NCI-H1048 (cell line): Measurements from ENCODE around the gene DUSP8.

Experiments used
- DNase-seq: peaks from one replicate; lab custom pipeline; 2025; lab: John Stamatoyannopoulos, UW

The DUSP8 gene

DNA sequence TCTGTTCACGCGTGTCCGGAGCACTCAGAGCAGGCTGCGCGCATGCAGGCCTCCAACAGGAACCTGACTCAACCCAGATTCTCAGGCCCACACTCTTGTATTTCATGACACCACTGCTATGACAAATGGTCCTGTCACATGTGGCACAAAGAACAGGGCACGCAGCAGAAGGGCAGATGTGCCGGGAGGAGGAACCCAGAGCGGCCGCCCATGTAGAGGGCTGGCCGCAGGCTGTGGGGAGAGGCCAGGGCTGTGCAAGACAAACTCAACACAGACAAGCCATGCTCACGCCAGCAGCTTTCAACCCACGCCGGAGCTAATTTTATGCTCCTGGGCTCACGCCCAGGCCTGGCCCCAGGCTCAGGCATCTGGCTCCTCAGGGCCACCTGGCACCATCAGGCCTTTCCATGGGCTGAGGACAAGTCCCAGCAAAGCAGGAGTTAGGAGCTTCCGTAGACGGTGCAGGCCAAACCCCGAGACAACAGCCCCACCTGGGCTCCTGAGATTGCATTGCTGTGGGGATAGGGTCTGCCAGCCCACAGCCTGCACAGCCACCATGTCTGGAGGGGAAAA lies 40.0 kb downstream of the DUSP8 start:
- no peak for DNase-seq

DNA sequence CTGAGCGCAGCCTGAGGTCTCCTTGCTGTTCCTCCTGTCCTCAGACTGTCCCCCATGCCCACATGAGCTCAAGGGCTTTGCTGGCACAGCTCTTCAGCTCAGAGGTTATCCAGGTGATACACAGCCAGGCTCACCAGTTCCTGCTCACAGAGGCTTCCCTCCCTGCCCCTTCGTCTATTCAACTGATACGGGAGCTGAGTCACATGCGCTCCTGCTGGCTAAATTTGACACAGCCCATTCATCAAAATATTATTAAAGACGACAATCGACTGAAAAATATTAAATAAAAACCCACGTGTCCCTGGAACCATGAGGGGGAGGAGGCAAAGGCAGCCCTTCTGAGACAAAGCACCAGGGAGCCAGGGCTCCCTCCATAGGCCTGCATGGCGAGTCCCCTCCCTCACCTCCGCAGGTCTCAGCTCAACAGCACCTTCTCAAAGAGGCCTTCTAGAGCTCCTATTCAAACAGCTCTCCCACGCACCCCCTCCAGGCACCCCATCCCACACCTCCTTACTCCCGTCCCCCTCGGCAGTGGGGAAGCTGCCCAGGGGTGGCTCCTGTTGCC lies 40.5 kb downstream of the DUSP8 start:
- no peak for DNase-seq

DNA sequence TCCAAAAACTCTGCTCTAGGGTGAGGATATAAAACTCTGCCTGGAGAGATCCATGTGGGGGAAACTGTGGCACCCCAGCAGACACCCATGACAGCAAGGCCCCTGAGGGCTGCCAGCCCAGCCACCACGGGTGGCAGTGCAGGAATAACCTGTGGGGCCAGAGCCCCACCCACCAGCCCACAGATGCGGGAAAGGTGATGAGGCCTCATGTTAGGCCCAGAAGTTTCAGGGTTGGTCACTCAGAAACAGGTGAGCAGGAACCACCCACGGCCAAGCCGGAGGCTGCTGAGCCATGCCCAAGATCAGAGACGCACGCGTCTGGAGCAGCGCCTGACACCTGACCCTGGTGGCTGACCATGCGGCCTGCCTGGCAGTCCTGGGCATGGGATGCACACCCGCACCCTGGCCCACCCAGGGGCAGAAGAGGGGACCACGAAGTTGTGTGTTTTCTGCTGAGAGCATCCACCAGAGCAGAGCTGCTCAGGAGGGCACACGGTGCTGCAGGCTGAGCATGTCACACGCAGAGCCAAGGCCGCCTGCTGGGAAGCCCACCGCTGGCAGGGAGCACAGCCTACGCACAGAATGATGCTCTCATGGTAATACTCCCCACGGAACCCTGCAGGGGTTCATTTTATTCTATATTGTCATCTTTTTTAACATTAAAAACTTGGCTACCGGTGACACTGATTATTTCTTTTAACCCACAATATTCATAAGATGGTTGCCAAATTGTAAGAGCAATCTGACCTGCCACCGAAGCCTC lies 41.2 kb downstream of the DUSP8 start:
- no peak for DNase-seq

DNA sequence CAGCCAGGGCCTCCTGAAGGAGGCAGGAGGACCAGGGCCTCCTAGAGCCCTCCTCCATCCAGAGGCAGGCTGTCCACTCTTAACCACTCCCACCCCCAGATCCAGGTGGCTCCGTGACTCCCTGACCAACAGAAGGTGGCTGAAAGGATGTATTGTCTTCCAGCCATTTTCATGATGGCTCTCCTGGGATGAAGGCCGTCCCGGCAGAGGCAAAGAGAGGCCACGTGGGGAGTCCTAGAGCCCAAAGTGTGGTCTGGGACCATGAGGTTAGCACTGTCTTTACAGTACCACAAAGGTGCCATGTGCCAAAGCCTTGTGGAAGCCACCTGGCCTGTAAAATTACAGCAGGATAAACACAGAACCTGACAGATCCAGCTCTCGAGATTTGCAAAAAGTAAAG lies 42.3 kb downstream of the DUSP8 start:
- DNase-seq = no peak

DNA sequence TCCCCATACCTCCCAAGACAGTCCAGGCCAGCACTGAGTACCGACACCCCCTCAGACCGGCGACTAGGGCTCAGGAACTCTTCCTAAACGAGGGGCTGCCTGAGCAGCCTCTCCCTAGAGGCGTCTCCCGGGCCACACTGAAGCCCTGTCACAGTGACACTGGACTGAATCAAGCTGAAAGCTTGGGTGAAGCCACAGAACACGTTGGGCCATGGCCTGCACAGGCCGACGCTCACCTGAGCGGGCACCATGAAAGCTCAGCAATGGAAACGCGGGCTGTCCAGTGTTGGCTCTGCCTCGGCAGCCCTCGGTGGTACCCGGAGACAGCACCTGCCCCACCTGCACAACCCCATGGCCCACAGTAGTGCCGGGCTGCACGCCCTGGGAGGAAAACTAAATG lies 42.8 kb downstream of the DUSP8 start:
- DNase-seq = no peak

DNA sequence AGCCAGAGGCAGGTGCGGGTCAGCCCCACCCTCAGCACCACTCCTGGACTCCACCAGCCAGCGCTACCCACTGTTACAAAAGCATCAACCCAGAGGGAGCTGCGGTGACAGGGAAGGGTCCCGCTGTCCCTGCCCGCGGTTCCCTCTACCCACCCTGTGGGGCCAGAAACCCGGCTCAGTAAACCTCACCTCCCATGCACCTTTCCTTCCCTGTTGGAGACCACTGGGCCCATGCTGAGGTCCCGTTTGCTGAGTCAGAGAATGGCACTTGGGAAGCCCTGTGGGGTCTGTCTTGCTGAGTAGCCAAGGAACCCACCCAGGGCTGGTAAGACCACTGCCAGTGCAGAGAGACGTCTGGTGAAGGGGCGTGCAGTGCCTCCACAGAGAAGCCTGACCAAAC lies 43.4 kb downstream of the DUSP8 start:
- no peak for DNase-seq

DNA sequence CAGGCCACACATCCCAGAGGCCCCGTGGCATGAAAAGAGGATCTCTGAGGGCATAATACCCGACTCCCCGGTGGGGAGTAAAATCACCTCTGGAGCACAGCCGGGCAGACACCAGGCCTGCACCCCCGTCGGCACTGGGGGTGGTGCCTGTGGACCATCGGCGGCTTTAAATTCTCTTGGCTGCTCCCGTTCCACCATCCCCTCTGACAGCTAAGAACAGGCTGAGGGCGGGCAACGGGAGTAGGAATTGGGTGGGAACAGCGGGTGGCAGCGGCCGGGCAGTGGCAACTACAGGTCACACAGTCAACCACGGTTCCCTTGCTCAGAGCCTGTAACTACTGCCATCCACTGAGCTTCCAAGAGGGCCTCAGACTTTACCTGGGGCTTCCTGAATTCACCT lies 45.3 kb downstream of the DUSP8 start:
- no peak for DNase-seq

DNA sequence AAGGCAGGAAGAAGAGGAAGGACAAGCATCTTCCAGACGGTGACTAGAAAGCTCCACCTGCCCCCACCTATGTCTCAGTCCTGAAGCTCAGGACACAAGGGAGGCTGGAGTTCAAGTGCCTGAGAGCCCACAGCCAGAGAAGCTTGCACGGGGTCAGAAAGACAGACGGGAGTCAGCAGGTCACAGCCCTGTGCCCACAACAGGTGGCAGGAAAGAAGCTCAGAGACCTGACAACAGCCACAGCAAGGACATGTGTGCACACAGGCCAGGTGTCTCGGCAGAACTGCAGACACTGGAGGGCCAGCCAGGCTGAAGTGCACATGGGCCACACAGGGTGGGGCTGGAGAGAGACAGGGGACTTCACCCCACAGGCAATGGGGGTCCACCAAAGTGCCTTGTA lies 48.3 kb downstream of the DUSP8 start:
- no peak for DNase-seq

DNA sequence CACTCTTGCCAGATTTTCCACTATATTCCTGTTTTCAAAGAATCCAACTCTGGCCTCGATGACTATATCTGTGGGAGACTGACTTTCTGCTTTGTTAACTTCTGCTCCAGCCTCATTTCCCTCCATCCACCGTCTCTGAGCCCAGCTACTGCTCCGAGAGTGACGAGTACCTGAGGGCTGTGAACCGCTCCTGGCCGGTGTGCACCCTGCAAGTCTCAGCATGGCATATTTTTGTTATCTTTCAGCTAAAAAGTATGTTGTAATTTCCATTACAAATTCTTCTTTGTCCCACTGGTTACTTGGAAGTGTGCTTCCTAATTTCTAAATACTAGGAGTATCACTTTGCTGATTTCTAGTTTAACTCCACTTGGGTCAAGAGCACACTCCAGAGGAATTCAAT lies 49.0 kb downstream of the DUSP8 start:
- DNase-seq = no peak

DNA sequence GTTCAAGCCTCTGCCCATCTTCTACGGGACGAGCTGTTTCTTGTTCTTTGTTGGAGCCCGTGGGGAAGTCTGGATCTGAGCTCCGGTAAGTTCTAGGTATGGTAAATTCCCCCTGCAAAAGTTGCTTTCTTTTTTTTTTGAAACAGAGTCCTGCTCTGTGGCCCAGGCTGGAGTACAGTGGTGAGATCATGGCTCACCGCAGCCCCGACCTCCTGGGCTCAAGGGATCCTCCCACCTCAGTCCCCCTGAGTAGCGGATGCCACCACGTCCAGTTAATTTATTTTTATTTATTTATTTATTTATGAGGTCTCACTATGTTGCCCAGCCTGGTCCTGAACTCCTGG lies 50.0 kb downstream of the DUSP8 start:
- DNase-seq = no peak

DNA sequence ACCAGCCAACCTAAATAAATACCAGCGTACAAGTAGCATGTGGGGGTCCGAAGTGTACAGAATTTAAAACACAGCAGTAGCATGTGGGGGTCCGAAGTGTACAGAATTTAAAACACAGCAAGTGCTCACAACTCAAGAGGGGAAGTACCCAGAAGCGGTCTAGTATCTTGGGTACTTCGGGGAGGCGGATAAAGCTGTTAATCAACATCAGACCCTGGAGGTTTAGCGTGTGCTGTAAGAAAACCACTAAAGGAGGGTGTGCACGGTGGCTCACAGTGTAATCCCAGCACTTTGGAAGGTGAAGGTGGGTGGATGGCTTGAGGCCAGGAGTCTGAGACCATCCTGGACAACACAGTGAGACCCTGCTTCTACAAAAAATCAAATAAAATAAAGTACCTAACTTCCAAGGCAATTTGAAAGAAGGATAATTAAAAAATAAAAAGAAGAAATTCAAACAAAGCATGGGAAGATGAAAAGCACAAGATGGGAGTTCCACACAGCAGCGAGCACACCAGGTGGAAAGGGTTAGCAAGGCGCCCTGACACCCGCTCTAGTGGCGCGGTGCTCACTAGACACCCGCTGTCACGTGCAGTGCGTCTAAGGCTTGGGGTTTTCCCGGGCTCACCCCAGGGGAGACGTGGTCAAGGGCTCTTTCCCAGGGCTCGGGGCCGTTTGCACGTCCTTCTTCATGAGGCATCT lies 50.5 kb downstream of the DUSP8 start:
- DNase-seq = no peak

DNA sequence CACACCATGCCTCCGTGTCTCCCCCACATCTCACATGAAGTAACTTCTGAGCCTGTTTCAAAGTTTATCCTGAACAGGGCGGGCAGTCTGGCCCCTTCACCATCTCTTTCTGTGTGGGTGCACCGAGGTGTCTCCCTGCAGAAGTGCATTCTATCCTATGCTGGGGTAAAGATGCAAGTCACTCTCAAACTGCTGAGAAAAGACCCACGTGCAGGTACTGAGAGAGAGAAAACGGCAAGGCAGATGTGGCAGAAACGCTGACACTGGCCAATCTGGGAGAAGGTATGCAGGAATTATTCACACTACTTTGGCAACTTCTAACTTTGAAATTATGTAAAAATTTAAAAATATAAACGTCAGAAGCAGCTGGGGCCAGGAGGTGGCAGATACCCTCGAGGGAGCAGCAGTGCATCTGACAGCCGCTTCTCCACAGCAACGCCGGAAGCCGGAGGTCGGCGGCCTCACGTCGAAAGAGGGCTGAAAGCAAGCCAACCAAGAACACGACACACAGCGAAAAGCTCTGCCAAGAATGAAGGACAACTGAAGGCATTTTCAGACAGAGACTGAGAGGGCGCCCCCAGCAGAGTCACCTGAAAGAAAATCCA lies 51.3 kb downstream of the DUSP8 start:
- DNase-seq = no peak

DNA sequence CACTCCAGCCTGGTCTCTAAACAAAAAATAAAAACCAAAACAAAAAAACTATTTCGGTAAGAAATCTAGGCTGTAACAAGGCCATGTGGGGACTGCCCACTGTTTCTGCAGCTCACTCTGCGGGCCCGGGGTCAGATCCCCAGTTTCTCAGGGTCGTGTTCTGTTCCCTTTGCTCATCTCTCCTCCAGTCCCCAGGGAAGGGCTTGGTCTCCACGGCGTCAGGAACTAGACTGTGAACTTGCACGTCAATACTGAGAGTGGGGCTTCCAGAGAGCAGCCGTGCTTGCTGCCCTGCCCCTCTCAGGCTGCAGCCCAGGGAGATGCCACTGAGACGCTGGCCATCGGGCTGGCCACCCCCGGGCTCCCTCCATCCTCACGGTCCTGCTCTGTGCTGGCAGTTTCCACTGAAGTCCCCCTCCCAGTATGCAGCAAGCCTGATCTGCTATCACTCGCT lies 51.8 kb downstream of the DUSP8 start:
- no peak for DNase-seq

DNA sequence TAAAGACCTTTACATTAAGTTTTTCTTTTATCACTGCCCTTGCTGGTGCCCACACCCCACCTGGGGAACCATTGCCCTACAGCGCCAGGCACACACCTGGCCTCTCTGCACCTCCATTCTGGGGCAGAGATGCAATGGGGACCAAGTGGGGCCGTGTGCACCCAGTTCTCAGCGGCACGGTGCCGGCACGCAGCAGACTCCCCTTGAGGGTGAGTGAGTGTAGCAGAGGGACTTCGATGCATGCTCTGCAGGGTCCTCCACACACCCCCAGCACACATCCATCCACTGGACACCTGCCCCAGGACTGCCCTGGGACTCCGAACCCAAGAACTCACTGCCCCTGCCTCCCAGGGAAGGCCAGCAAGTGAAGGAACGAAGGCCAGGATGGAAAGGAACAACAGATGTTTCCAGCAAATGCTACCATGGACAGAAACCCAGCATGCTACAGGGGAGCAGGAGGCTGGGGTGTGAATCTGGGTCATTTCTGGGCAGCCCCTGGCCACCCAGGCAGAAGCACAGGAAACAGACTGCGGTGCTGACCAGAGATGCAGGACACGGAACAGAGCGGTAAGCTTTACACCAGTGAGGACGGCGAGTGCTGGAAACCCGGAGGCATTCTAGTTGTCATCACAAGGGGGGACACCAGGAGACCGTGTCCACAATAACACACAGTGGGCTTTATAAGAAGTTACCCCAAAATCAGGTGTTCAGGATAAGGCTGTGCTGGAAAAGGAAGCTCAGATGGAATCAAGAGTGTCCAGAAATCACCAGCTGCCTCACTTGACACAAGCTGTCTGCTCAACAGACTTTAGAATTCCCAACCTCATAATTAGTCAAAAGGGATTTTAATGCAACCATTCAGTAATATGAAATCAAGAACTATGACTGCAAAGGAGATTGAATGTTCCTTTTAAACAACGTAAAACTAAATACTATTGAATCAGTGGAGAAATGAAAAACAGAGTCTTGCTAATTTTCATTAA lies 52.8 kb downstream of the DUSP8 start:
- DNase-seq = no peak

DNA sequence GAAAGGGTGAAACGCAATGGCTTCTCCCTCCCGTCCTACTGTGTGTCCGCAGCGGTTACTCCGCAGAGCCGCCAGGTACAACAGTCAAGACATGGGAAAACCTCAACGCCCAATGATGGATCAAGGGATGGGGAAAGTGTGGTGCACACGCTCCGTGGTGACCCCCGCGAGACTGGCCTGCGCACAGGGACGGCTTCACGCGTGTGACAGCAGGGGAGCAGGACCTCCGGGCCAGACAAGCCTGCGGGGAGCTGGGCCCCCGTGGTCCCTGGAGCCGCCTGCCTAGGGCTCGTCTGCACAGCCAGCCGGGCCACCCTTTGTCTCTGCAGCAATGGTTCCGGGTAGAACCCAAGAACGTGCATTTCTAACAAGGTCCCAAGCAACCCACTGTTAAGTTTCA lies 53.8 kb downstream of the DUSP8 start:
- no peak for DNase-seq

DNA sequence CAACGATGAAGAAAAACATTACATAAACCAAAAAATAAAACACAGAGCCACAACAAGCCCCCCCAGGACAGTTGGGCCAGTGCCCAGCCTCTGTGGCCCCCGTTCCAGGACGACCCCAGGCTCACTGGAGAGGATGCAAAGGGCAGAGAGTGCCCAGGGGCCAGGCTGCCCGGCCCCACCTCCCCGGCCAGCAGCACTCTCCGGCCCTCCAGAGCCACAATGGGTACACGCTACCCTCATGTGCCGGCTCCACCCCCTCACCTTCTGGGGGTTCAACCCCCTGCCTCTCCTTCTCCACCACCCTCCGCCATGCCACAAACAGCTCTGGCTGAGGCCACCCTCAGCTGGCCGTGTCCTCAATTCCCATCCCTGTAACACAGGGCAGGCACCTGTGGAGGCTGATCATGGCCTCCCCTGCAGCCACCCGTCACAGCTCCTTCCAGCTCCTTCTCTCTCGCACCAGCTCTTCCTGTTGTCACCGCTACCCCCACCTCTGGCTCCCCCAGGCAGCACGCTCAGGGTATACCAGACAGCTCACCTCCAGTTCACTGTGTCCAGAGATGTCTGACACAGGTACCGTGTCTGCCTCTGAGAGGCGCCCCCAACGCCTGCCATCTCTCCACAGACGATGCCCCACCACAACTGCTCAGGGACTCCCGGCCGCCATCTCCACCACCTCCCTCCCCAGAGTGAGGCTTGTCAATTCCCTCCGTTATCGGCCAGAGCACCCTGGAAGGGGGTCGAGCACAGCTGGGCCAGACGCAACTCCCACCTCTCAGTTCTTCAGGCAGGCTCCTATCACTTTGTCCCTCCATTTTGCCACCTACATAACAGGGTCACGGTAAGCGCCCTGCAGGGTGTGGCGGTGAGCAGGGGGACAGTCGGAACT lies 54.7 kb downstream of the DUSP8 start:
- no peak for DNase-seq

DNA sequence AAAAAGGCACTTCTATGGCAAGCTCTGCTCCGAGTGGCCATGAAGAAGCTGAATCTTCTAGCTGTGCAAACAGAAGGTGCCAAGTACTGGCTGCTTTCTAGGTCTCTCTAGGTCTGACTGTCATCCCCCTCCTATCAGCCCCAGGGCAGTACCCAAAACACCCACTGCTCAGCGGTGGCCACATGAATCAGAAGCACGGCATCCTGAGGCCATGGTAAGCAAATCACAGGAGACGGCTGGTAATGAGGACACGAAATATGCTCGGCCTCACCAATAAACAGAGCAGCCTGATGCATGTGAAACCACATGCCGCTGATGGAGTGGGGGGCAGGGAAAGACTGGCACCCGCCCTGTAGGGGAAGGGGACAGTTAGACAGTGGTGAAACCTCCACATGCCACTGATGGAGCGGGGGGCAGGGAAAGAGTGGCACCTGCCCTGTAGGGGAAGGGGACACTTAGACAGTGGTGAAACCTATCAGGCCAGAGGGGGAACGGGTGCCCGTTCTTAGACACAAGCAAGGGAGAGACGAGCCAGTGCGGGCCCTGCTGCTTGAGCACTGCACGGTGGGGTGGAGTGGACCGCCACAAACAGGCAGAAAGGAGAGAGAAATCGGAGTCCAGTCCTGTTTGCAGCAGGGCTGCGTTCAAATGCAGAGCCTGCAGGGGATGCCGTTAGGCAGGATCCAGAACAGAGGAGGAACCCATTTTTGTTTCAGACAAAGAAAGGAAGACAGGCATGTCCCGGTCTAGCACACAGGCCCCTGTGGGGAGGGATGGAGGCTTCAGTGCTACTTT lies 55.6 kb downstream of the DUSP8 start:
- no peak for DNase-seq

DNA sequence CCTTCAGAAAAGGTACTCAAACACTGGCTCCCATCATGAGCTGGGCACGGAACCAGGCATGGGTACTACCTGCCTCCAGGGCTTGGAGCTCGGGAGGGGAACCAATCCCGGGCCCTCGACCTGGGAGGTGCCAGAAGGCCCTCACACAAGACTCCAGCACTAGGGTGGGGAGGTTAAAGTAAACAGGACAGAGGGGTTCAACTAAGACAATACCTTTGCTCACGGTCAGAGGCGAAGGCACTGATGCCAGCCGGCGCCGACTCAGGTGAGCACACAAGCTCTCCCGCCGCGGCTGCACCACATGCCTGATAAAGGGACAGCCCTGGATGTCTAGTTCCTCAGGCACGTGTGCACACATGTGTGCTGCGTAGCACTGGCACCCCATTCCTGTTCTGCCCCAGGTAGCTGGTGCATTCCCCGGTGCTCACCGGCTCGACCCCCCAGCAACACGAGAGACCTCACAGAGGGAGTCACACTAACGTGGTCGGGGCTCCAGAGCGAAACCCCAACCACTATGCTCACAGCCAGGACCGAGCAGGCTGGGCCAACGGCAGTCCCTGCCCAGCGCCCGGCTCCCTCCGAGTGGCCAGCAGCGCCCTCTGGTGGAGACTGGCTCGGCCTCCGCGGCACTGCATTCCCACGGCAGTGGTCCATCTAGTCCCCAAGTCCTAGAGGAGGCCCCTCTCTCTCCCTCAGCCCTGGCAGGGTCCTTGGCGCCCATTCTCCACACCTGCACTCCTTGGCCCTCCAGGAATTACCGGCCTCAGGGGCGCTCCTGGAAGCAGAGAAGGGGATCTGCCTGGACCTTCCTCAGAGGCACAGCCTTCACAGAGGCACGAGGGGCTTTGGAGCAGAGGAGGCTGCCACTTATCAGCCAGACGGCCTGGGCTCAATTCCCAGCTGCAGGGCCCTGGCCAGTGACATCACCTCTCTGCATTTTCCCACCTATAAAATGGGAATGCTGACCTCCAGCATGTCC lies 56.7 kb downstream of the DUSP8 start:
- no peak for DNase-seq
